Spleen (tissue), 7 donors: ENCODE measurements around the gene RSPO1.

Experiments used
- CTCF ChIP-seq, 11 experiments: fragments of 200-600 bp in 7 of 11; fragments of 450-650 bp in 4 of 11; sonication (generic) in 4 of 11; IDR thresholded peaks in 8 of 11; conservative IDR thresholded peaks in 3 of 11; 1 replicate in 7 of 11; 2 replicates in 4 of 11; pipeline versions ENCODE4 v1.4.0 to v1.8.0; 2016 to 2021; ENCODE audit warnings: antibody characterized with exemption in 11 of 11, inconsistent platforms in 4 of 11, mild to moderate bottlenecking in 1 of 11
- POLR2A ChIP-seq, 3 donors: fragments of 450-650 bp; IDR thresholded peaks; one replicate each; pipeline ENCODE4 v1.5.1; 2017; ENCODE audit warnings: antibody characterized with exemption in 3 of 3, mild to moderate bottlenecking in 1 of 3
- donor health status: DM: no; HTN: no; CAD: no; lungs with moderate emphysema.
- donor health status: DM: no; HTN: no; CAD: no.
- donor health status: DM: no; HTN: no; CAD: no.

GRCh38 chr1:37670133-37670532 is 35.4 kb upstream of the RSPO1 start:
- TF ChIP-seq CTCF (IDR thresholded peaks at IDR 0.05 in 8 of 11, conservative IDR thresholded peaks at IDR 0.05 in 3 of 11), result no peak
- no peak for TF ChIP-seq POLR2A (IDR thresholded peaks at IDR 0.05)
